ENCODE data around the gene TMEM204.

TMEM204 gene

GRCh38 chr16:1499756-1500464 lies 33.6 kb upstream of the TMEM204 start:
- no peak for DNase-seq

DNA sequence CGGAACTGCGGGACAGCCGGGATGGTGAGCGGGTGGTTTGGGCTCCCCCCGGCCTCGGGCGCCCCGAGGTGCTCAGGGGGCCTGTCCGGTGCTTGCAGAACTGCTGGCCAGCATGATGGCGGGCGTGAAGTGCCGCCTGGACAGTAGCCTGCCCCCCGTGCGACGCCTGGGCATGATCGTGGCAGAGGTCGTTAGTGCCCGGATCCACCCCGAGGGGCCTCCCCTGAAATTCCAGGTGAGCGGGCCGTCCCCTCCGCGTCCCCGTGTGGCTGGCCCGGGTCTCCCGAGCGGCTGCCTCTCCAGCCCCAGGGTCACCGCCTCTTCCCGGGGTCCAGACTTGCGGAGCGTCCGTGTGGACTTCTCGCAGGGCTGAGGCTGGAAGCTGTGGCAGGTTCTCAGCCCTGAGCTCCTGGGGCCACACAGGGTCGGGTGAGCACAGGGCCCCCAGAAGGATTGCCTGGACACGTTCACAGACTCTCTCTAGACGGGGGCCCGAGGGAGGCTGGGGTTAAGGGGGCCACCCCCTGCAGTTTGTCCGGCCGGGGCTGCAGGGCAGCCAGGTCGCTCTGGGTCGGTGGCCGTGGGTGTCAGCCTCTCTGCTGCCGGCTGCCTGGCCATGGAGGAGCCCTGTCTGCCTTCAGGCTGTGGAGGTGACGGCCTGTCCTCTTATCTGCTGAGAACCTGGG lies 32.9 kb upstream of the TMEM204 start:
- DNase-seq: no peak

DNA sequence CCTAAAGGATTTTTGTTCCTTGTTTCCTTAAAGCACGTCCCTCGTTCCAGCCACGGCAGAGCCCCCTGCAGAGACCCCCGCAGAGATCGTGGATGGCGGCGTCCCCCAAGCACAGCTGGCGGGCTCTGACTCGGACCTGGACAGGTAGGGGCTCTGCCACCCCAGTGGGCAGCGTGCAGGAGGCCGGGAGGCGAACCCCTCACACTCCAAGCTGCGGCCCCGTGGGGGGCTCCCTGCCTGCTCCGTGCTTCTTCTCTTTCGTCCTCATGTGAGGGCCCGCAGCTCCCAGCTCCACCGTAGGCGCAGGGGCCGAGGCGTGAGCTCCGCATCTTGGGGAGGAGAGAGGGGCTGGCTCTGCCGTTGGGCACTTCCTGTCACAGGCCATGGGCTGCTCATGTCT lies 31.8 kb upstream of the TMEM204 start:
- peak; percentile 10 for DNase-seq

DNA sequence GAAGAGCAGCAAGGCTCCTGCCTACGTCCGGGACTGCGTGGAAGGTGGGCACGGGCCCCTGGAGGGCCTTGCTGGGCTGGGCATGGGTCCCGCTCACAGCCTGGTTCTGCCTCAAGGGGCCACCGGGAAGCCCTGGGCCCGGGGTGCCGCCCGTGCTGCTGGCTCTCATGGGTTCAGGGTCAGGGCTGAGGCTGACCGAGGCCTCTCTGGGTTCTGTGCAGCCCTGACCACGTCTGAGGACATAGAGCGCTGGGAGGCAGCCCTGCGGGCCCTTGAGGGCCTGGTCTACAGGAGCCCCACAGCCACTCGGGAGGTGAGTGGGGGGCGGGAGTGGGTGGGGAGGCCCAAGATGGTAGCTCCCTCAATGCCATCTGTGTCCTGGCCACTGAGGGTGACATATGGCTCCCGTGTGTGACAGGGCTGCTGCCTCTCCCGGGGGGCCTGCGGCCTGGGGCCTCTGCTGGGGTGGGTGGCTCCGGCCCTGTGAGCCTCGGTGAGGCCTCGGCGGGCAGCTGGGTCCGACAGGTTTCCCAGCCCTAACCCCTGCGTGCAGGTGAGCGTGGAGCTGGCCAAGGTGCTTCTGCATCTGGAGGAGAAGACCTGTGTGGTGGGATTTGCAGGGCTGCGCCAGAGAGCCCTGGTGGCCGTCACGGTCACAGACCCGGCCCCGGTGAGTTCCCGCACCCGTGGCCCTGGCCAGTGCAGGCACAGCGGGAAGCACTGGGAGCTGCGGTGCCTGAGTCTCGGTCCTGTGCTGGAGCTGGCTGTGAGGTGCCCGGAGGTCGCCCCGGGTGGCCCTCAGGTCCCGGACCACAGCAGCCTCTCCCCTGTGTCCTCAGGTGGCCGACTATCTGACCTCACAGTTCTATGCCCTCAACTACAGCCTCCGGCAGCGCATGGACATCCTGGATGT lies 31.1 kb upstream of the TMEM204 start:
- no peak for DNase-seq

DNA sequence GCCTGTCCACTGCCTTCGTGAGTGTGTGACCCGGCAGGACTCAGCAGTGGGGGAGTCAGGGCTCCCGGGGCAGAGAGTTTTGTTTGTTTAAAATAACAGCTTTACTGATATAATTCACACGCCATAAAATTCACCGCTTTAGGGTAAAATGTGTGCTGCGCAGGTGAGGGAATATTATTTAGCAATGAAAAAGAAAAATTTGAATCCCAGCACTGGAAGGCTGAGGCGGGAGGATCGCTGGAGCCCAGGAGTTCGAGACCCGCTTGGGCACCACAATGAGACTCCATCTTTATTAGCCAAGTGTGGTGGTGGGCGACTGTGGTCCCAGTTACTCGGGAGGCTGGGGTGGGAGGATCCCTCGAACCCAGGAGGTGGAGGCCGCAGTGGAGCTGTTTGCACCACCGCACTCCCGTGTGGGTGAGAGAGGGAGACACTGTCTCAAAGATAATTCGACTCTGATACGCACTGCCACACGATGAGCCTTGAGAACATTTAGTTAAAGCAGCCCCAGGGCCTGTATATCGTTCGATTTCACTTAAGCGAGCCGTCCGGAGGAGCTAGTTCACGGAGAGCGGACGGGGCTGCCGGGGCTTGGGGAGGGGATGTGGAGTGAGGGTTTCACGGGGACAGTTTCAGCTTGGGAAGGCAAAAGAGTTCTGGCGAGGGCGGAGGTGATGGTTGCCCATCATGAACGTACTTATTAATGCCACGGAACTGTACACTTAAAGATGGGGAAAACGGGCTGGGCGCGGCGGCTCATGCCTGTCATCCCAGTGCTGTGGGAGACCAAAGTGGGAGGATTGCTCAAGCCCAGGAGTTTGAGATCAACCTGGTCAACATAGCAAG lies 30.1 kb upstream of the TMEM204 start:
- no peak for DNase-seq

DNA sequence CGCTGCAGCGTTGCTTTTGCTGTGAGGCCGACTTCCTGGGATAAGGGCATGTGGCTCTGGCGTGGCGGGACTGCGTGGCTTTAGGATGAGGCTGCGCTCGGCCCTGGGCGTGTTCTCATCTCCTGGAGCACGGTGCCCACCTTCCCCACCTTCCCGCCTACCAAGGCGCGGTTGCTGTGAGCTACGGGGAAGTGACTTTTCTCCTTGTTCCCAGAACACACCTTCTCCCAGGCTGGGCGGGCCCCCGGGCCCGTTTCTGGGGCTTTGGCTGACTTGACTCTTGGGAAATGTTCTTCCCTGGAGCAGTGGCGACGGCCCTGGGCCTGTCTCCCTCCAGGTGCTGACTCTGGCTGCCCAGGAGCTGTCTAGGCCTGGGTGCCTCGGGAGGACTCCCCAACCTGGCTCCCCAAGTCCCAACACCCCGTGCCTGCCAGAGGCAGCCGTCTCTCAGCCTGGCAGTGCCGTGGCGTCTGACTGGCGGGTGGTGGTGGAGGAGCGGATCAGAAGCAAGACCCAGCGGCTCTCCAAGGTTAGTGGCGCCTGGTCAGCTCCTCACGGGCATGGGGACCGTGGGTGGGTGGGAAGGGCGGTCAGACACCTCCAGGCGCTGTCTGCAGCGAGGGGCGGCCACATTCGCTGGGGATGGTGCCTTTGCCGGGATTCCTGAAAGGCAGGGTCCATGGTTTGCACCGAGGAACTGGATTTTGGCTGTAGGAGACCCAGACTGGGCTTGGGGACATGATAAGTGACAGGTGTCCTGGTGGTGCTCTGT lies 28.2 kb upstream of the TMEM204 start:
- DNase-seq: no peak

DNA sequence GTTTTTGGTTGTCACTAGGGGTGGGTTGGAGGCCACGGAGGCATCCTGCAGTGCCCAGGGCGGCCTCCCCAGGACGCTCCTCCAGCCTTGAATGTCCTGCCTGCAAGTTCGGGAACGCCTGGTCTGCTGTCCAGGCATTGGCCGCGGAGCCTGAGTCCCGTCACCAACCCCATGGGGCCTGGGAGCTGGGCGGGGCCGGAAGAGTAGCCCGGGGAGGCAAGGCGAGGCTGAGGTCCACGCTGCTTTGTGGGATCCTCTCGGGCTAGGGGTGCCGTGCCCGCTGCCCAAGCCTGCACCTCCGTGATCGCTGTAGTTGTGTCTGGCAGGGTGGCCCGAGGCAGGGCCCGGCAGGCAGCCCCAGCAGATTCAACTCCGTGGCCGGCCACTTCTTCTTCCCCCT lies 27.6 kb upstream of the TMEM204 start:
- no peak for DNase-seq

- no peak for DNase-seq
Measured at GRCh38 chr16:1506494-1507213, 26.8 kb upstream of the TMEM204 start.

DNA sequence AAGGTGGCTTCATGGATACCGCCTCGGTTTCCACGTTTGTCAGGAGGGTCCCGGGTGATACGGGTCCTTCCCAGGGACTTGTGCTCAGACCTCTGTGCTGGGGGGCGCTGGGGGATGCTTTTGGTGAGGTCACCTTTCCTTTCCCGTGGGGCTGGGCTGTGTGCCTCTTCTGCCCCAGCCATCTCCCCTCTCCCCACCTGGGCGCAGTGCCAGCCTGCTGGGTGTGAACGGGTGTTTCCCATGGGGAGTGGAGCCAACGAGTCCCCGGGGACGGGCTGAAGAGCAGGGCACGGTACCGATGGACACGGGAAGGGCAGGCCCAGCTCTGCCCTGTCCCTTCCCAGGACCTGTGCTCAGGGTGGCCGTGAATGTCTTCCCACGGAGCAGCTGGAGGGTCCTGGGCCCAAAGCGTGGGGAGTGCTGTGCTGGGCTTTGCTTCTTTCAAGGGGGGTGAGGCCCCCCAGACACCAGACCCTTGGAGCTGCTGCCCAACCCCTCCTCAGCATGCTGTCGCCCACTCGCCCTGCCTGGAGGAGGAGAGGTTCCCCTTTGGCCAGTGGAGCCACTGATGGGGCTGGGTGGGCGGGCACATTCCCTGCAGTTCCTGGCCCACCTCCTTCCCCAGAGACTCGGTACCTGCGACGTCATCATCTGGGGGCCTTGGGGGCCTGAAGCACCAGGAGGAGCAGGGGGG lies 24.8 kb upstream of the TMEM204 start:
- no peak for DNase-seq

- DNase-seq: peak; percentile 79
Measured at GRCh38 chr16:1509307-1510221, 23.9 kb upstream of the TMEM204 start.

DNA sequence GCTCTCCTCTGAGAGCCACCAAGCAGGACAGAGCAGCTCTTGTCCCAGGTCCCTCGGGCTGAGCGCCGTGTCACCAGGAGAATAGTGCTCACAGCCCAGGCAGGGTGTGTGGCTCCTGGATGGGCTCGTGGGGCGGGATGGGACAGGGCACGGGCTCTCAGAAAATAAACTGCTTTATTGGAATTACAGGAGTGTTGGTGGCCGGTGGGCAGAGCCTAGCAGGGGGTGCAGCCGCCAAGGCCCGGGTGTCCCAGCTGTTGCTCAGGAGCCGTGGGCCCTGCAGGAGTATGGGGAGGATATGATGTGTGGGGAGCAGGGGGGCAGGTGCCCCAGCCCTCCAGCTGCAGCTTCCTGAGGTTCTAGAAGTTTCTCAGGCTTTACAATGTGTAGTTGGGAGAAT lies 23.2 kb upstream of the TMEM204 start:
- DNase-seq: no peak

- no peak for DNase-seq
Measured at GRCh38 chr16:1510941-1511351, 22.5 kb upstream of the TMEM204 start.

- no peak for DNase-seq
Measured at GRCh38 chr16:1511662-1512569, 21.6 kb upstream of the TMEM204 start.

DNA sequence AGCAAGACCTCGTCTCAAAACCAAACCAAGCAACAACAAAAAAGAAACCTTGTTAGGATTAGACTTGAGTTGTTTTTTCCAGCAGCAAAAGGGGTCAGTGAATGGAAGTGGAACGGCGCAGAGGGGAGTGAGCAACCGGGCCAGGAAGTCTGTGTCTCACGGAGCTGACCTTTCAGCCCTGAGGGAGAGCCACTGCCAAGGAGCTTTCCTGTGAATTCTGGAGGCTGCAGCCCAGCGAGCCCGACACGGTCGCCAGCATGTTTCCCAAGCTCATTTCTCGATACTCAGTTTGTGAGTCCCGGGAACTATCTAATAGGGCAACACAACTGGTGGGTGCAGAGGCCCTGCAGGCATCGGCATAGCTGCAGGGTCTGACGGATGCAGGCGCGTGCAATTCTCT lies 20.7 kb upstream of the TMEM204 start:
- DNase-seq: no peak

- DNase-seq: no peak
Measured at GRCh38 chr16:1514507-1514906, 19.0 kb upstream of the TMEM204 start.

DNA sequence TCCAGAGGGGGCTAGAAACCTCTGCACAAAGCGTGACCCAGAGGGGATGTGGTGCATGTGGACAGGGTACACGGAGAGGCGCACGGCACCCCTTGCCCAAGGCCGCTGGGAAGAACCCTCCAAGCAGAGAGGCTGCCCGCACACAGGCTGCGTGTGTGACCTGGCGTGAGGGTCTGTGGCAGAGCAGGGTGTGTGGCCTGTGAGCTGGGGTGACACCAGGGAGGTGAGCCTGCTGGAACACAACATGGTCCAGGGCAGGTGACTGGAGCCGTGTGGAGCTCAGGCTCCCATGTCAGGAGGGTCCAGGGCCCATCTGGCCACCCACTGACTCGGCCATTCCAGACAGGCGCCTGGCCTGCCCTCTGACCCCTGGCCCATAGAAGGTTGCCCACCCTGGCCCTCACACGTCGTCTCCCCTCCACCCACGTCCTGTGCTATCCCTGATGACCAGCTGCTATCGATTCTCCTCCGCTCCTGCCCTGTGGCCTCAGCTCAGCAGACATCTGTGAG lies 14.8 kb upstream of the TMEM204 start:
- DNase-seq: no peak

DNA sequence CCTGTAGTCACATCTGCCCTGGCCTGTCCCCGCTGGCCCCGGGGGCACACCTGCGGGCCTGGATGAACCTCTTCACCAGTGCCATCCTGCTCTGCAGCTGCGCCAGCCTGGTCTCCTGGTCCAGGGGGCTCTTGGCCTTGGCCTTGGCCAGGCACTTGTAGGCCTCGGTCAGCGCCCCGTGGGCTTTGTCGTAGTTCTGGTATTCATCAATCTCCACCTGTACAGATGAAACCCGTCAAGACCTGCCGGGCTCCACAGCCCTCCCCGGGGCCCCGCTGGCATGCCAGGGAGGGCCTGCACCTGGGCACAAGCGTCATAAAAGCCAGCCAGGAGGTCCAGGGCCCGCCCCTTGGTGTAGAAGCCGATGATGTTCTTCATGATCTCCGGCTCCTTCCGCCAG lies 13.6 kb upstream of the TMEM204 start:
- no peak for DNase-seq

GRCh38 chr16:1520461-1520860 lies 13.0 kb upstream of the TMEM204 start:
- no peak for DNase-seq
